ENCODE data around the gene CHRND.

DNA sequence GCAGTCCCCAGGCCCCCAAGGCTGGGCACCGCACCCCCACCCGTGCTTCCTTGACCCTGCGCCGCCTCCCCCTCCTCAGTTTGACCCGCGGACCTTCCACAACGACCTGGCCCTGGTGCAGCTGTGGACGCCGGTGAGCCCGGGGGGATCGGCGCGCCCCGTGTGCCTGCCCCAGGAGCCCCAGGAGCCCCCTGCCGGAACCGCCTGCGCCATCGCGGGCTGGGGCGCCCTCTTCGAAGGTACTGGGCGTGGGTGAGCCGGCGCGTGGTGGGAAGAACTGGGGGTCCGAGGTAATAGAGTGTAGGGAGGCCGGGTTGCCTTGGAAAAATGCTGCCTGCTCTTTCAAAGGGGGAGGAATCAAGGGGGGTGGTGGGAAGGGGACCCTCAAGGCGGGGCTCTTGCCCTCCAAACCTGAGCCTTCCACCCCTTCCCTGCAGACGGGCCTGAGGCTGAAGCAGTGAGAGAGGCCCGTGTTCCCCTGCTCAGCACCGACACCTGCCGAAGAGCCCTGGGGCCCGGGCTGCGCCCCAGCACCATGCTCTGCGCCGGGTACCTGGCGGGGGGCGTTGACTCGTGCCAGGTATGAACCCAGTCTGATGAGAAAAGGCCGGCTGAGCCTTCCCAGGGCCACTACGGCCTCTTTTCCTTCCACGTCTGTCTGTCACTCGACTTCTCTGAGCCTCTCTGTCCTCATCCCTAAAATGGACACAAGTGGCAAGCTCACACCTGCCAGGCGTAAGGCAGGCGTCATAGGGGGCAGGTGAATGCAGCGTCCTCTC lies 3.1 kb upstream of the CHRND start:
- TF ChIP-seq, protein P1, sequence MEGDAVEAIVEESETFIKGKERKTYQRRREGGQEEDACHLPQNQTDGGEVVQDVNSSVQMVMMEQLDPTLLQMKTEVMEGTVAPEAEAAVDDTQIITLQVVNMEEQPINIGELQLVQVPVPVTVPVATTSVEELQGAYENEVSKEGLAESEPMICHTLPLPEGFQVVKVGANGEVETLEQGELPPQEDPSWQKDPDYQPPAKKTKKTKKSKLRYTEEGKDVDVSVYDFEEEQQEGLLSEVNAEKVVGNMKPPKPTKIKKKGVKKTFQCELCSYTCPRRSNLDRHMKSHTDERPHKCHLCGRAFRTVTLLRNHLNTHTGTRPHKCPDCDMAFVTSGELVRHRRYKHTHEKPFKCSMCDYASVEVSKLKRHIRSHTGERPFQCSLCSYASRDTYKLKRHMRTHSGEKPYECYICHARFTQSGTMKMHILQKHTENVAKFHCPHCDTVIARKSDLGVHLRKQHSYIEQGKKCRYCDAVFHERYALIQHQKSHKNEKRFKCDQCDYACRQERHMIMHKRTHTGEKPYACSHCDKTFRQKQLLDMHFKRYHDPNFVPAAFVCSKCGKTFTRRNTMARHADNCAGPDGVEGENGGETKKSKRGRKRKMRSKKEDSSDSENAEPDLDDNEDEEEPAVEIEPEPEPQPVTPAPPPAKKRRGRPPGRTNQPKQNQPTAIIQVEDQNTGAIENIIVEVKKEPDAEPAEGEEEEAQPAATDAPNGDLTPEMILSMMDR (IDR thresholded peaks at IDR 0.05), result no peak
- TF ChIP-seq POLR2A (IDR thresholded peaks at IDR 0.05), result no peak
